WERI-Rb-1 (cell line): ENCODE measurements around the gene RAD52.
"Not testable (repeated sequence)": the region's sequence is repeated elsewhere in the genome, so short reads cannot be mapped to it uniquely, and the experiment has no call there.

Source experiments
- DNase-seq: peaks from one replicate; pipeline ENCODE4 v3.0.0-alpha.2; 2020
- H3K27ac ChIP-seq: fragments of 250-450 bp; sonication (Bioruptor Pico); 2 replicates; pipeline ENCODE4 v1.5.1; 2020; ENCODE audit warnings: mild to moderate bottlenecking, moderate library complexity
- H3K27me3 ChIP-seq: fragments of 250-450 bp; sonication (Bioruptor Pico); 2 replicates; pipeline ENCODE4 v1.5.1; 2021; ENCODE audit warnings: mild to moderate bottlenecking, low read depth, moderate library complexity; ENCODE audit not compliant: insufficient read depth, severe bottlenecking
- H3K36me3 ChIP-seq: fragments of 250-450 bp; sonication (Bioruptor Pico); 2 replicates; pipeline ENCODE4 v1.5.1; 2020; ENCODE audit warnings: mild to moderate bottlenecking, moderate library complexity
- H3K4me3 ChIP-seq: 2 replicates; pipeline ENCODE4 v1.5.1; 2011; ENCODE audit warnings: low read depth, mild to moderate bottlenecking, control low read depth, low read length
- H3K9me3 ChIP-seq: fragments of 250-450 bp; sonication (Bioruptor Pico); 2 replicates; pipeline ENCODE4 v1.5.1; 2021; ENCODE audit warnings: mild to moderate bottlenecking, moderate library complexity; ENCODE audit not compliant: severe bottlenecking
- CTCF ChIP-seq: IDR thresholded peaks from 2 replicates; pipeline ENCODE4 v1.5.1; 2011; ENCODE audit warnings: low read depth, mild to moderate bottlenecking, control low read depth, inconsistent platforms, low read length

RAD52 gene

GRCh38 chr12:946212-946611 lies 3.3 kb downstream of the RAD52 start:
- no peak for TF ChIP-seq CTCF
- Histone ChIP-seq H3K9me3 (no peaks in the 10 kb centered on the region), H3K36me3 (peaks cover 13% of the 10 kb centered on the region), H3K27me3 (no peaks in the 10 kb centered on the region), H3K27ac (no peak overlapping the region), H3K4me3 (no peak overlapping the region)
- no peak for DNase-seq

- Histone ChIP-seq H3K9me3 (no peaks in the 10 kb centered on the region), H3K36me3 (peaks cover 13% of the 10 kb centered on the region), H3K27me3 (no peaks in the 10 kb centered on the region), H3K4me3 (no peak overlapping the region), H3K27ac (no peak overlapping the region)
- no peak for DNase-seq
- no peak for TF ChIP-seq CTCF
Observed at GRCh38 chr12:944211-944610, 5.3 kb downstream of the RAD52 start.

- peaks cover 13% of the 10 kb centered on the region for H3K36me3 ChIP-seq
- no peak overlapping the region for H3K27ac ChIP-seq
- TF ChIP-seq CTCF, result no peak
- no peaks in the 10 kb centered on the region for H3K27me3 ChIP-seq
- DNase-seq, result no peak
- H3K9me3 ChIP-seq, result no peaks in the 10 kb centered on the region
- no peak overlapping the region for H3K4me3 ChIP-seq
Observed at GRCh38 chr12:943051-943450, 6.4 kb downstream of the RAD52 start.

GRCh38 chr12:938810-939209 lies 10.7 kb downstream of the RAD52 start:
- Histone ChIP-seq H3K36me3 (peaks cover 20% of the 10 kb centered on the region), H3K27ac (no peak overlapping the region), H3K4me3 (no peak overlapping the region), H3K9me3 (no peaks in the 10 kb centered on the region), H3K27me3 (no peaks in the 10 kb centered on the region)
- TF ChIP-seq CTCF, result no peak
- DNase-seq, result no peak

- Histone ChIP-seq H3K27ac (no peak overlapping the region), H3K4me3 (no peak overlapping the region), H3K27me3 (no peaks in the 10 kb centered on the region), H3K36me3 (peaks cover 9% of the 10 kb centered on the region), H3K9me3 (no peaks in the 10 kb centered on the region)
- no peak for TF ChIP-seq CTCF
- no peak for DNase-seq
Observed at GRCh38 chr12:936377-937345, 12.8 kb downstream of the RAD52 start.

GRCh38 chr12:935891-936290 lies 13.6 kb downstream of the RAD52 start:
- not testable (repeated sequence) for H3K9me3 ChIP-seq, H3K27ac ChIP-seq, DNase-seq, H3K4me3 ChIP-seq, H3K27me3 ChIP-seq
- H3K36me3 ChIP-seq, result peaks cover 15% of the 10 kb centered on the region
